ENCODE data around the gene COL5A1.
"Not testable (repeated sequence)": the region's sequence is repeated elsewhere in the genome, so short reads cannot be mapped to it uniquely, and the experiment has no call there.

COL5A1 gene

DNA sequence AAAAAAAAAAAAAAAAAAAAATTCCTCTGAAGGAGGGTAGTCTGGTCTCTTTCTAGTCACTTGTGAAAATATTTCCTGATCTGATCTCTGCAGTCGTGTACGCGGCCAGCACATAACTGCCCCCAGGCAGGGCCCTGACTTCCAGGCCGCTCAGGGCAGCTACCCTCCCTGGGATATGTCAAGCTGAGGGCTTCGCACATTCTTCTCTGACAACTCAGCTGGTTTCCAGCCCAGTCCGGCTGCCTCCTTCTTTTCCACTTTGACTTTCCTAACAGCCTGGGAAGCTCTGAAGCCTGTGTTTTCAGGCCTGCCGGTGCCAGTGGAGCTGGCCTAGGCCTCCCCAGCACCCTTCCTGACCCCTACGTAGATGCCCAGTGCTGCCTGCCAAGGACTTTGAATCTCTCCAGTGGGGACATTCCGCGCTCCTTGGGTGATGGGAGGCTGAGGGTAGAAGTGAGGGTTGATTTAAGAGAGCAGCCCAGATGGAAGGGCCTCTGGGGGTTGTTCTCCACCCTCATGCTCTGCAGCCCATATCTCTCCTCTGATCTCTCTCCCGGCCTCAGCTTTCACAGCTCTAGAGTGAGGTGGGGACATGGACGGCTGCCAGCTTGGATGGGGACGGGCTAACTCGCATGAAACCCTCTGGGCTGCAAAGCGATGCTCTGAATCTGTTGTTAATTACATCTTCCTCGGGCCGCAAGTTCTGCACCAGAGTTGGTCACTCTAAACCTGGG, 20.7 kb downstream of the COL5A1 start:
- no peak for TF ChIP-seq CTCF (IDR thresholded peaks at IDR 0.05; ENCODE audit: low read depth, low read length)
- peak; percentile 87 for DNase-seq (ENCODE audit: extremely low read depth, low read depth)

DNA sequence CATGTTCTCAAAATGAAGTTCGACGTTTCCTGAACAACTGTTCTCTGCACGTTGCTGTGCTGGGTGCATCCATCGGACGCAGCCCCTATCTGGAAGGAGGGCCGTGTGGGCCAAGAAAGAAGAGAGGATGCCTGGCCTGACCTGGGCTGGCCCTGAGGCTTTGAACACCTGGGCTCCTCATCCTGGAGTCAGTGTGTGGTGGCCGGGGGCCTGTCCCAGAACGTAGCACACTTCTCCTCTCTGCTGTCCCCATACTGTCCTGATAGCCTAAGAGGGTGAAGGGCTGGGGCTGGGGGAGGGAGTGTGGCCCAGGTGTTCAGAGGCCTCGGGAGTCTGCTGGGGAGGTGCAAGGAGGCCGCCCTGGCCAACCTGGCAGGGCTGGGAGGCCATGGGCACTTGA, 21.5 kb downstream of the COL5A1 start:
- no peak for DNase-seq (ENCODE audit: extremely low read depth, low read depth)
- TF ChIP-seq CTCF (IDR thresholded peaks at IDR 0.05; ENCODE audit: low read depth, low read length): no peak

- peak; percentile 37 for TF ChIP-seq CTCF (IDR thresholded peaks at IDR 0.05; ENCODE audit: low read depth, low read length)
Observed at GRCh38 chr9:134663753-134664415, 22.3 kb downstream of the COL5A1 start.

DNA sequence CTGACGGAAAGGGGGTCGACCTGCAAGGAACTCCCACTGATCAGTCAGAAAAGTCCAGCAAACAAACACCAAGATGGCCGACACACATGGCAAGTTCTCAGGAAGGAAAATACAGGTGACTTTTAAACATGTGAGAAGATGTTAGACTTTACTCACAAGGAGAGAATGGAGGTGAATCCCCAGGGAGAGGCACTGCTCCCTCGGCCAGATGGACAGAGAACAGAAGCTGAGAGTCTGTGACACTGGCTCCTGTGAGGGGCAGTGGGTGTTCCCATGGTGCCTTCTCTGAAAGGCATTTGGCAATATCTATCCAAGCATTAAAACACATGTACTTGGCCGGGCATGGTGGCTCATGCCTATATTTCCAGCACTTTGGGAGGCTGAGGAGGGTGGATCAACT, 22.8 kb downstream of the COL5A1 start:
- TF ChIP-seq CTCF (IDR thresholded peaks at IDR 0.05; ENCODE audit: low read depth, low read length): no peak
- DNase-seq (ENCODE audit: extremely low read depth, low read depth): no peak

More at GRCh38 chr9:134663753-134664415, 22.3 kb downstream of the COL5A1 start:
- DNase-seq (ENCODE audit: extremely low read depth, low read depth): no peak

GRCh38 chr9:134666208-134666607, 24.6 kb downstream of the COL5A1 start:
- no peak for TF ChIP-seq CTCF (IDR thresholded peaks at IDR 0.05; ENCODE audit: low read depth, low read length)
- no peak for DNase-seq (ENCODE audit: extremely low read depth, low read depth)

DNA sequence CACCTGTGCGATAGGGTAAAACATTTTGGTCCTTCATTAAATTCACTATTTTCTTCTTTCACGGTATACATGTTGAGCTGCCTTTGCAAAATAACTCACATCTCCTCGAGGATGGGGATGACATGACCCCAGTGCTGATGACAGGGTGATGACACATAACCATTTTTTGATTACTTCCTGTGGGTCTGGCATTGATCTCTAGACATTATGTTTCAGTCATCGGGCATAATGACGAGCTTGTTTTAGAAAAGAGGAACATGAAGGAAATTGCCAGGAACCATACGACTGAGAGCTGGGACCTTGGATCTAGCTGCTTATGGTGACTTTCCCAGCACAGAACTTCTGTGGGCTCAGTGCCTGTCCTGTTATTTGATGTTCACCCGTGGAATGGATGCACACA, 25.2 kb downstream of the COL5A1 start:
- TF ChIP-seq CTCF (IDR thresholded peaks at IDR 0.05; ENCODE audit: low read depth, low read length): no peak
- no peak for DNase-seq (ENCODE audit: extremely low read depth, low read depth)

GRCh38 chr9:134668977-134669376, 27.4 kb downstream of the COL5A1 start:
- not testable (repeated sequence) for DNase-seq (ENCODE audit: extremely low read depth, low read depth)

All from AG09319 (cell line).